Jurkat, Clone E6-1 (cell line): Measurements from ENCODE around the gene EFCAB14.
A peak's percentile ranks its signal among the peaks of the same experiment; 100 is the strongest.
"Not testable (repeated sequence)": the region's sequence is repeated elsewhere in the genome, so short reads cannot be mapped to it uniquely, and the experiment has no call there.

Experiments
- DNase-seq: peaks from one replicate; pipeline ENCODE4 v3.0.0-alpha.2; 2011; ENCODE audit warnings: low read depth, low spot score
- H3K4me3 ChIP-seq: 2 replicates; pipeline ENCODE4 v1.5.1; 2011; ENCODE audit warnings: mild to moderate bottlenecking, low read length, control low read depth, moderate library complexity

Gene EFCAB14

GRCh38 chr1:46662919-46663318 lies 56.0 kb downstream of the EFCAB14 start:
- not testable (repeated sequence) for H3K4me3 ChIP-seq, DNase-seq

- not testable (repeated sequence) for H3K4me3 ChIP-seq, DNase-seq
These were observed 58.8 kb downstream of the EFCAB14 start for GRCh38 chr1:46660116-46660515.

- DNase-seq = no peak
- H3K4me3 ChIP-seq = no peak overlapping the region
These were observed 59.5 kb downstream of the EFCAB14 start for GRCh38 chr1:46659307-46659870.

GRCh38 chr1:46657775-46658174 lies 61.1 kb downstream of the EFCAB14 start:
- DNase-seq = no peak
- H3K4me3 ChIP-seq = no peak overlapping the region

GRCh38 chr1:46656643-46657042 lies 62.3 kb downstream of the EFCAB14 start:
- H3K4me3 ChIP-seq = no peak overlapping the region
- DNase-seq = no peak

- no peak overlapping the region for H3K4me3 ChIP-seq
- no peak for DNase-seq
These were observed 63.1 kb downstream of the EFCAB14 start for GRCh38 chr1:46655848-46656247.

GRCh38 chr1:46654698-46655097 lies 64.2 kb downstream of the EFCAB14 start:
- DNase-seq, H3K4me3 ChIP-seq: not testable (repeated sequence)

GRCh38 chr1:46654012-46654411 lies 64.9 kb downstream of the EFCAB14 start:
- no peak for DNase-seq
- H3K4me3 ChIP-seq = no peak overlapping the region

- peak; percentile 39 for DNase-seq
- no peak overlapping the region for H3K4me3 ChIP-seq
These were observed 65.4 kb downstream of the EFCAB14 start for GRCh38 chr1:46653405-46653958.

GRCh38 chr1:46652321-46653100 lies 66.4 kb downstream of the EFCAB14 start:
- no peak overlapping the region for H3K4me3 ChIP-seq
- peak; percentile 37 for DNase-seq

GRCh38 chr1:46651152-46651551 lies 67.8 kb downstream of the EFCAB14 start:
- not testable (repeated sequence) for DNase-seq, H3K4me3 ChIP-seq

GRCh38 chr1:46650491-46650890 lies 68.4 kb downstream of the EFCAB14 start:
- DNase-seq = no peak
- H3K4me3 ChIP-seq = no peak overlapping the region

GRCh38 chr1:46649764-46650163 lies 69.2 kb downstream of the EFCAB14 start:
- H3K4me3 ChIP-seq = no peak overlapping the region
- no peak for DNase-seq

GRCh38 chr1:46647611-46648010 lies 71.3 kb downstream of the EFCAB14 start:
- no peak overlapping the region for H3K4me3 ChIP-seq
- DNase-seq = no peak

- no peak overlapping the region for H3K4me3 ChIP-seq
- DNase-seq = no peak
These were observed 72.1 kb downstream of the EFCAB14 start for GRCh38 chr1:46646844-46647243.

GRCh38 chr1:46646331-46646730 lies 72.6 kb downstream of the EFCAB14 start:
- H3K4me3 ChIP-seq = no peak overlapping the region
- DNase-seq = no peak

- DNase-seq = no peak
- no peak overlapping the region for H3K4me3 ChIP-seq
These were observed 73.1 kb downstream of the EFCAB14 start for GRCh38 chr1:46645815-46646214.

- H3K4me3 ChIP-seq = no peak overlapping the region
- DNase-seq = no peak
These were observed 75.5 kb downstream of the EFCAB14 start for GRCh38 chr1:46643368-46643775.

- DNase-seq = no peak
- no peak overlapping the region for H3K4me3 ChIP-seq
These were observed 76.7 kb downstream of the EFCAB14 start for GRCh38 chr1:46642115-46642680.

- H3K4me3 ChIP-seq = no peak overlapping the region
- no peak for DNase-seq
These were observed 79.4 kb downstream of the EFCAB14 start for GRCh38 chr1:46639547-46639946.
